MCF 10A (cell line): ENCODE measurements around the gene ARID5B. TPM values are rescaled to one million over a fixed set of nuclear protein-coding genes. Genes with fewer than 3 reads are reported as not detected.

Experiments
- BruUV-seq: library from RNA; stranded (reverse); fragments of 400-500 nt; replicated peaks from 2 replicates; lab custom pipeline; 2021; lab: Mats Ljungman, UMichigan
- CTCF ChIA-PET: fragments of 300-600 bp; sonication (Branson Sonifier 250); formaldehyde crosslinking; extraction: SDS; loops from one replicate; lab custom pipeline; 2021; ENCODE audit warnings: antibody characterized with exemption, inconsistent platforms; lab: Yijun Ruan, JAX
- POLR2A ChIA-PET: fragments of 300-600, 350-650 bp; sonication (Branson Sonifier 250); formaldehyde crosslinking; extraction: SDS; loops from one replicate; lab custom pipeline; 2020; ENCODE audit warnings: antibody characterized with exemption, inconsistent platforms; lab: Yijun Ruan, JAX
- DNase-seq: peaks from one replicate; pipeline ENCODE4 v3.0.0-alpha.2; 2018; ENCODE audit not compliant: unreplicated experiment
- H3K27ac Mint-ChIP-seq: one replicate; pipeline ENCODE4 v1.8.0; 2022; ENCODE audit warnings: mild to moderate bottlenecking, low read depth, mixed read lengths; ENCODE audit not compliant: unreplicated experiment
- H3K27me3 Mint-ChIP-seq: one replicate; pipeline ENCODE4 v1.8.0; 2022; ENCODE audit warnings: mixed read lengths; ENCODE audit not compliant: insufficient read depth, unreplicated experiment
- H3K36me3 Mint-ChIP-seq: one replicate; pipeline ENCODE4 v1.8.0; 2022; ENCODE audit warnings: mild to moderate bottlenecking, moderate library complexity, mixed read lengths; ENCODE audit not compliant: insufficient read depth, unreplicated experiment
- H3K4me1 Mint-ChIP-seq: one replicate; pipeline ENCODE4 v1.8.0; 2022; ENCODE audit warnings: mixed read lengths; ENCODE audit not compliant: insufficient read depth, unreplicated experiment
- H3K4me3 Mint-ChIP-seq: one replicate; pipeline ENCODE4 v1.8.0; 2022; ENCODE audit warnings: mild to moderate bottlenecking, moderate library complexity, mixed read lengths; ENCODE audit not compliant: unreplicated experiment
- H3K9me3 Mint-ChIP-seq: one replicate; pipeline ENCODE4 v1.8.0; 2022; ENCODE audit warnings: mixed read lengths; ENCODE audit not compliant: unreplicated experiment
- intact Hi-C: fragments of 100-400 bp; cut with micrococcal nuclease; formaldehyde crosslinking; loops from 2 replicates; pipeline ENCODE4 v1.14.1; 2022
- total RNA-seq: library from RNA; stranded (reverse); gene quantifications from 2 replicates; pipeline ENCODE4 v1.2.3, GENCODE V29; 2022
- TF ChIP-seq, protein P1 (sequence below): fragments of 200-600 bp; IDR thresholded peaks from one replicate; pipeline ENCODE4 v1.8.0; 2022; ENCODE audit warnings: antibody characterized with exemption, mild to moderate bottlenecking; ENCODE audit not compliant: unreplicated experiment

The ARID5B gene
- total RNA-seq, 1 experiment from 2014 or later, result 12.2 TPM

DNA sequence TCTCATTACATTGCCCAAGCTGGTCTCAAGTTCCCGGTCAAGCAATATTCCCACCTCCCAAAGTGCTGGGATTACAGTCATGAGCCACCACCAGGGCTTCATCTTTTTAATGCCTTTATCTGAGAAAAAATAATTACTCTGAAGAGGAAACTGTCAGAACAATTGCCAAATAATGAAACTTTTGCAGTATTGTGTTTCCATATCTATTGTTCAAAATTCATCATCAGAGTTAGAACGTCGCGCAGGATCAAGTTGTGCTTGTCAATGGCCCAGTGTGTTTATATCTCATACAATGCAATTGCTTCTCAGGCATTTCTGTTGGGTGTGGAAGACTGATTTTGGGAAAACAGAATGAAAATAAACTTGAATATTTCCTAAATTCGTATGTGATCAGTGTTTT is 143.1 kb downstream of the ARID5B start:
- no peaks in the 10 kb centered on the region for H3K9me3 Mint-ChIP-seq
- H3K4me1 Mint-ChIP-seq, result peaks cover 57% of the 10 kb centered on the region
- ChIA-PET POLR2A (interaction anchor here (0.6 to 1.5 kb wide), 5 partner anchors 11 to 216 kb away, joined by 3 to 4 read pairs (median 3); no protein-coding TSS in a partner anchor), CTCF (interaction anchor here (9.6 kb wide), 1 partner anchor 200 kb away, joined by 174 read pairs; no protein-coding TSS in a partner anchor)
- H3K27ac Mint-ChIP-seq, result no peak overlapping the region
- no peak for DNase-seq
- no peak overlapping the region for H3K4me3 Mint-ChIP-seq
- intact Hi-C loops, result loop anchor here (10.0 kb wide), 1 partner anchor 340 kb away; no protein-coding TSS in a partner anchor
- H3K27me3 Mint-ChIP-seq, result no peaks in the 10 kb centered on the region
- TF ChIP-seq, protein P1, sequence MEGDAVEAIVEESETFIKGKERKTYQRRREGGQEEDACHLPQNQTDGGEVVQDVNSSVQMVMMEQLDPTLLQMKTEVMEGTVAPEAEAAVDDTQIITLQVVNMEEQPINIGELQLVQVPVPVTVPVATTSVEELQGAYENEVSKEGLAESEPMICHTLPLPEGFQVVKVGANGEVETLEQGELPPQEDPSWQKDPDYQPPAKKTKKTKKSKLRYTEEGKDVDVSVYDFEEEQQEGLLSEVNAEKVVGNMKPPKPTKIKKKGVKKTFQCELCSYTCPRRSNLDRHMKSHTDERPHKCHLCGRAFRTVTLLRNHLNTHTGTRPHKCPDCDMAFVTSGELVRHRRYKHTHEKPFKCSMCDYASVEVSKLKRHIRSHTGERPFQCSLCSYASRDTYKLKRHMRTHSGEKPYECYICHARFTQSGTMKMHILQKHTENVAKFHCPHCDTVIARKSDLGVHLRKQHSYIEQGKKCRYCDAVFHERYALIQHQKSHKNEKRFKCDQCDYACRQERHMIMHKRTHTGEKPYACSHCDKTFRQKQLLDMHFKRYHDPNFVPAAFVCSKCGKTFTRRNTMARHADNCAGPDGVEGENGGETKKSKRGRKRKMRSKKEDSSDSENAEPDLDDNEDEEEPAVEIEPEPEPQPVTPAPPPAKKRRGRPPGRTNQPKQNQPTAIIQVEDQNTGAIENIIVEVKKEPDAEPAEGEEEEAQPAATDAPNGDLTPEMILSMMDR, result no peak
- BruUV-seq, result no TSS peak
- H3K36me3 Mint-ChIP-seq, result peaks cover 7% of the 10 kb centered on the region

DNA sequence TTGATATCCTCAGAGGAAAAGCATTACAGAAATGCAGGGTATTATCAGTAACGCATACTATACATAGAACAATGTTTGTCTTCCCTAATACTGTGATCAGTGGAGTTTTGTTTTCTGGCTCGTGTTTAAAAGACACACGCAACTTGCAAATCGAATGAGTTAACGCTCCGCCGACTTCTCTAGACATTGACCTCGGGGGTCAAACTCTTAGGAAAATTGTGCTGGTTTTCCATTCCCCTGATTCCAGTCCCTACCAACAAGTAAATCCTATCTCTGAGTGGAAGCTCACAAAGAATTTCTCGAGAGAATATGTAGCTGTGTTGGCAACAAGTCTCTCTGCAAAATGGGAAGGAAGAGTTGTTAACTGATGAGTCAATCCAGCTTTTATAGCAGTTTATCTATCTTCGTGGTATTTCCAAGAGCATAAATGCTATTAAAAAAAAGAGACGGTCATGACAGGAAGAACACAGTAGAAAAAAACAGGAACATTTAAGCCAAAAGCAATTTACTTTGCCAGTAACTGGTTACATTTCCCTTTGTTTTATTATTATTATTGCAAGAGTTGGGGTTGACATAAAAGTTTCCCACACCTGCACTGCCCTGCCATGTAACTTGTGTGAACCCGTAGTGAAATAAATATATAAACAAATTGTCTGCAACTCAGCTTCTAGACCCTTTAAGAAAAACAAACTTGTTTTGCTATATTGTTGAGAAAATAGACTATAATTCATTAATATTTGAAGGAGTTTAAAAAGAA is 144.4 kb downstream of the ARID5B start:
- no peak for DNase-seq
- CTCF ChIA-PET, result interaction anchor here (0.6 to 3.0 kb wide), 9 partner anchors 7 to 1248 kb away, joined by 3 to 20 read pairs (median 4); no protein-coding TSS in a partner anchor
- Mint-ChIP-seq H3K4me3 (peak overlapping the region; percentile 4), H3K9me3 (no peaks in the 10 kb centered on the region), H3K4me1 (peaks cover 50% of the 10 kb centered on the region), H3K27ac (peak overlapping the region; percentile 83), H3K36me3 (peaks cover 9% of the 10 kb centered on the region), H3K27me3 (no peaks in the 10 kb centered on the region)
- TF ChIP-seq, protein P1, result no peak
- intact Hi-C loops, result loop anchor here (10.0 kb wide), 1 partner anchor 339 kb away; no protein-coding TSS in a partner anchor
- BruUV-seq, result no TSS peak
- POLR2A ChIA-PET, result interaction anchor here (0.7 to 6.4 kb wide), 7 partner anchors 18 to 997 kb away, joined by 3 to 53 read pairs (median 4); partner anchors contain the start of gene RTKN2

DNA sequence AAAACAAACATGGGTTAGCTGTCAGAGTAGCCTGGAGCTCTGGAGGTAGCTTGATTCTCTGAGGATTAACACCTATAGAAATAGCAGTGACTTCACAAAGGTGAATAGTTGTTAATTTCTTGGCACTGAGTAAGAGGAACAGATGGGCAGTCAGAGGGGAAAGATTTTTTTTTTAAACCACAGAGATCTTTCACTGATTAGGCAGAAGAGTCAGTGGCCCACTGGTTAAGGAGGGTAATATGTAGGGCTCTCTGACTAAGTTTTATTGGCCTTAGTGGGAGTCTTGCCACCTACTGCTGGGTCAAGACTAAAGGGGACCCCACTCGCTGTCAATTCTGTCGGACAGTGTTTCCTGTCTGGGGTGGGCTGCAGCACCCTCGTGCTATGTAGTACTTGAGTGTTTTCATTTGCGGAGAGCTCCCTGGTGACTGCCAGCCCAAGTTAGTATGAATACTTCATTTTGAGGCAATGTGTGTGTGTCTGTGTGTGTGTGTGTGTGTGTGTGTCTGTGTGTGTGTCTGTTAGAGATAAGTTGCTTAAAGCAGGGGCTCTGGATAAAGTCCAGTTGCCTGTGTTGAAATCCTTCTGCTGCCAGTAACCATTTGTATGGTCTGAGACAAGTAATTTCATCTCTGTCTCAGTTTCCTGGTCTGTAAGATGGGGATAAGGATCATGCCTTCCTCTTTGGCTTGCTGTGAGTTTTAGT is 145.2 kb downstream of the ARID5B start:
- H3K27ac Mint-ChIP-seq, result peak overlapping the region; percentile 83
- H3K4me1 Mint-ChIP-seq, result peaks cover 49% of the 10 kb centered on the region
- TF ChIP-seq, protein P1, result no peak
- DNase-seq, result no peak
- H3K4me3 Mint-ChIP-seq, result no peak overlapping the region
- intact Hi-C loops, result loop anchor here (10.0 kb wide), 1 partner anchor 338 kb away; no protein-coding TSS in a partner anchor
- POLR2A ChIA-PET, result interaction anchor here (0.7 to 6.4 kb wide), 8 partner anchors 13 to 222 kb away, joined by 3 to 53 read pairs (median 4); partner anchors contain the start of gene RTKN2
- no peaks in the 10 kb centered on the region for H3K27me3 Mint-ChIP-seq
- BruUV-seq, result no TSS peak
- CTCF ChIA-PET, result interaction anchor here (0.6 to 3.0 kb wide), 6 partner anchors 8 to 783 kb away, joined by 3 to 20 read pairs (median 6); no protein-coding TSS in a partner anchor
- peaks cover 17% of the 10 kb centered on the region for H3K36me3 Mint-ChIP-seq
- no peaks in the 10 kb centered on the region for H3K9me3 Mint-ChIP-seq
